ENCODE results near the gene TMEM59.
"Not testable (repeated sequence)": the region's sequence is repeated elsewhere in the genome, so short reads cannot be mapped to it uniquely, and the experiment has no call there.

Gene TMEM59

DNA sequence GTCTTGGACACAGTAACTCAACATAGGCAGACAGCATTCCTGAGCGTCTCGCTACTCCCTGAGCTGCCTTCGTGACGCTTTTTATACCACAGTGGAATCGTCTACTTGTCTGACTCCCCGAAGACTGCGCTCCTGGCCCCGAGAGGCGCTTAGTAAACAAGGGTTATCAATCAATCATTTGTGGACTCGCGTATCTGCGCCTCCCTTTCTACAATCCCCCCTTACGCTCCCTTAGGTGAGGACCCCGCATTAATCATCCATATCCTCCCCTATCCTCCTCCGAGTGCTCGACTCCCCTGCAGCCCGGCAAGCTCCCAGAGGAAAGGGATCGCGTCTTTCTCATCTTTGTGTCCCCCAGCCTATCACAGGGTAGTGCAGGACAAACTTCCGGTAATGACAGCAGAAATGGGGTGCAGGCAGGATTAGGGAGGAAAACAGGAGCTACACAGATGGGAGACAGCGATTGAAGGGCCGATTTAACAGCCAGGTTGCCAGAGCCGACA is 522 bp downstream of the TMEM59 start:
- DNase-seq, result peak; percentile 27

DNA sequence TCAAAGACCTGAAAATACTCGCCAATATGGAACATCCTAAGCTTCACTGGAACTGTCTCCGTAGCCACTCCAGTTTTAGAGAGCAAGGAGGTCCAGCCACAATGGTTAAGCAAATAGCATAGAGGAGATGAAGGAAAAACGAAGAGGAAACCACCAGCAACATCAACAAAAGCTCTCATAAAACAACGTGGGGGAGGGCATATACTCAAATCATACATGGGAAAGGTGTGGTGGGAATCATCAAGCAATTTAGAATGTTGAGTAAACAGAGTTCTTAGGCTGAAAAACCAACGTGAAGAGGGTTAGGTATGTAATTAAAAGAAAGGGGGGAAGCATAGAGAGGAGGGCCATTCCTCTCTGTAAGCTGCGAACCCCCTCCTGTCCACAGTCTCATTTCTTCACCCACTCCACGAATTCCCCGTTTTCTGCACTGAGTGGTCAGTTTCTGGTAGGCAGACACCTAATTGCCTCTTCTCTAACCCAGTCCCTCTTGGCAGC is 1.0 kb downstream of the TMEM59 start:
- no peak for DNase-seq

DNA sequence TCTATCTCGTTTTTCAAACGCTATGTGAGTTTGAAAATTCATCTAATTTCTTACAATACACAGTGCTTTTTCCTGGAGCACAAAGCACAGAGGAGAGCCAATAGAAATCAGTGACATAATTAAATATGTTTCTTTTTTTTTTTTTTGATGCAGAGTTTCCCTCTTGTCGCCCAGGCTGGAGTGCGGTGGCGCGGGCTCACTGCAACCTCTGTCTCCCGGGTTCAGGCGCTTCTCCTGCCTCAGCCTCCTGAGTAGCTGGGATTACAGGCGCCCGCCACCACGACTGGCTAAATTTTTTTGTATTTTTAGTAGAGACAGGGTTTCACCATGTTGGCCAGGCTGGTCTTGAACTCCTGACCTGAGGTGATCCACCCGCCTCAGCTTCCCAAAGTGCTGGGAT is 2.6 kb downstream of the TMEM59 start:
- not testable (repeated sequence) for DNase-seq

- no peak for DNase-seq
These were observed 5.4 kb downstream of the TMEM59 start for GRCh38 chr1:54047384-54048305.

DNA sequence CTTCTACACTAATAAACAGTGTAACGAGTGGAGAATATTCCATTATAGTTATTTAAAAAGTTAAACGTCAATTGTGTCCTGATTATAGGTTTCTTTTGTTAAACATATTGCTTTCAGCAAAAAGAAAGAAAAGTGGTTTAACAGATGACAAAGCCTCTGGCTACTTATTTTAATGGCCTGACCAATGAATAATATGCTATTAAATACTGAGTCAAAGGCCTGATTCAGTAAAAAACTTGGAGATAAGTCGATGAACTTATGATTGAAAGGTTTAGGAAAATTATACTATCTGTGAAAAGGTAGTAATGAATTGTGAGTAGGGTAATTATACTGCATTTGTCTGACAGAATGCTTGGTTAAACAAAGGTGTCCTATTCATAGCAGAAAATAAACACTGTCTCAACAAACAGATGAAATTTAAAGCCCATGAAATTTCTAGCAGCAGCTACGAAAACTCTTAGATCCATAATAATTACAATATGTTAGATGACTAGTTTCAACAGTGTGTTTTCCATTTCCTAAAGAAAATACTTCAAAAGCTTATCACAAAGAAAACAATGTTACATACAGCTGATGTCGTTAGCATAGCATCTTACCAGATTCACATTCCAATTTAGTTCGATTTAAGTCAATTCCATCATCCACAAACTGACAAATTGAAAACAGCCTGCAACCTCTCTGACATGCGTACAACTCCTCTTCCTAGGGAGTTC is 6.2 kb downstream of the TMEM59 start:
- no peak for DNase-seq

DNA sequence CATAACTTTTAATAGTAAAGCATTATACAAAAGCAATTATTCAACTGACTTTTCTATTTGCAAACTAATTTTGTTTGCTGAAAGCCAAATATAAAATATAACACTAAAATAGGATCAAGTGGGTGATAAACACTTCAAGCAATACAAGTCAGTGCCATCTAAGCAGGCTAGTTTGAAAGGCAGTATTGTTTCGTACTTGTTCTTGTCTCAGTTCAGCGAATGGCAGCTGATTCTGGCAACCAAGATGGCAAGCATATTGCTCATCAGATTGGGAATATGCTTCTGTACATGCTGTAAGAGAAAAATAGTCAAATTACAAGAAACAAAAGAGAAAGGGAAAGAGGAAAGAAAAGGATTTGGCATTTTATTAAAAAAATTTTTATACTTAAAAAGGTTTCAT is 7.5 kb downstream of the TMEM59 start:
- DNase-seq, result no peak

DNA sequence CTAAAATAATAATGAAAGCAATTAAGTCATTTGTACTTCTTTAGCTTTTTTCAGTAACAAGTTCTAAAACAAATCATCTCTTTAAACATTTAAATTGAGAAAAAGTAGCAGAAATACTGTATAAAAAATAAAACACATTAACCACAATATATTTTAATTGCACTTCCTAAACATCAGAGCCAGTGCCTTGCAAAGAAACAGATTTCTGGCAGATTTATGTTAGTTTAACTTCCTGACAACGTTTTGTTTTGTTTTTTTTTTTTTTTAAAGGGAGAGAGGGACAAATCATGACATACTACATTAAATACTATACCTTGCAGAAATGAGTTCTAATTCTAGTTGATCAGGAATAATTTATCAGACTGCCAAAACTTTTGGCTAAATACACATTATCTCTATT is 11.2 kb downstream of the TMEM59 start:
- no peak for DNase-seq

GRCh38 chr1:54037476-54037875 is 15.5 kb downstream of the TMEM59 start:
- no peak for DNase-seq

DNA sequence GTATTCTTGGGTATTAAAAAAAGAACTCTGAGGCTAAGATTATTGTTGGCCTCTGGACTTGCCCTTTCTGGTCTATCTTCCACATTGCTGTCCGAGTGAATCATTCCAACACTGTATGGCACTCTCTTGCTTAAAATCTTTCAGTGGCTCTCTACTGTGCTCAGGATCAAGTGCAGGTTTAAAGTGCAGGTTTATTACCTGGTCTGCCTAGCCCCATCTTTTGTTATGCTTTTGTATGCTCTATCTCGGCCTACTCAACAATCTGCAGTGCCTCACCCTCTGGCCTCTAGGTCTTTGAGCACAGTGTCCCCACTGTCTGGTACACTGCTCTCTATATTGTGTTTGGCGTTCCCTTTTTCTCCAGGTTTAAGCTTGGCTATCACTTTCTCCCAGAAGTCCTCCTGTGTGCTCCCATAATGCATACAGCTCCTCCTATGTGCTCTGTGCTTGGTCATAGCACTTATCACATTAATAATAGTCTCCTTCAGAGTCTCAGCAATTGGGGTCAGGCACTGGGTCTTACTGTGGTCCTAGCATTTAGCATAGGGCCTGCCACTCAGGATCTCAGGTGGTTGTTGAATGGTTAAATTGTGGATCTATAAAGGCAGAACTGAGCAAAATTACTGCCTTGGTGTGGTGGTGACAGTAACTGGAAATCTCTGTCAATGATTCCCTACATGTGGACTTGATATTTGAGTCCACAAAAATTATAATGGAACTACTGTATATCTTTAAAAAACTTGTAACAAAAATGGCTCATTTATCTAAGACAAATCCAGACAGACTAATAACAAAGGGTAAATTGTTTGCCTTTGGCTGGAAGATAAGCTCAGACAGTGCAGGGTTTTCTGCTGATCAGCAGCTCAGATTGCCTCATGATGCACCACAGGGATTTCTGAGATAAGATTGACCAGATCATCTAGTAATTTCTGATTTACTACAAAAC is 24.4 kb downstream of the TMEM59 start:
- no peak for DNase-seq

- no peak for DNase-seq
These were observed 25.2 kb downstream of the TMEM59 start for GRCh38 chr1:54027848-54028247.

- not testable (repeated sequence) for DNase-seq
These were observed 28.2 kb downstream of the TMEM59 start for GRCh38 chr1:54024811-54025210.

DNA sequence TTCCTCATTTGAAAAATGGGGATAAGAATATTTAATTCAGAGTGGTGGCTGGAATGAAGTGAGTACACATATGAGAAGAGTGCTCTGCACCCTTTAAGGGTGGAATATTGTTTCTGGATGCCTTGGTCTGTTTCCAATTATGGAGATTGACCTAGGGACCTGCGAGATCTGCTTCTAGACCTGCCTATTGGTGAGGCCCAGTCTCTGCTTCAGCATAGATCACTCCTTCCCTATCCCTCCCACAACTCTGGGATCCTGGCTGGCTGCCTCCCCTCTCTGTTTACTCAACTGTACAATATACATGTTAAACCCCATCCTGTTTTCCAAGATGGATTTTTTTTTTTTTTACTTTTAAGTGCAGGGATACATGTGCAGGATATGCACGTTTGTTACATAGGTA is 28.6 kb downstream of the TMEM59 start:
- no peak for DNase-seq

GRCh38 chr1:54019562-54020176 is 33.3 kb downstream of the TMEM59 start:
- DNase-seq, result not testable (repeated sequence)

DNA sequence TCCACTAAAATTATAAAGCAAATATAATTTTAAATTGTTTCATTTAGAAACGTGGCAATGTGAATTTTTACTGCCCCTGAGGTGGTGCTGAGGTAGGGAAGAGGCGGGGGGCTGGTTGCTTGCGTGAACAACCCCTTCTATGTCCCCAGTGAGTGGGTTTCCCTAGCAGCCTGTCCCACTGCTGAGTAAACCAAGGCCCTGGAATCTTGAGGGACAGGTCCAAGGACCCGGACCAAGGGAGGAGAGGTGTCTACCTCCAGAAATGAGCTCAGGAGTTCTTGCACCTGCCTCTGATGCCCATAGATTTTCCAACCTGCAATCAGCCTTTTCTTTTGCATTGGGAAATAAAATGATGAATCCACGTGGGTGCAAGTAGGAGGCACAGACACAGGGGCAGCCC is 34.4 kb downstream of the TMEM59 start:
- DNase-seq, result no peak

DNA sequence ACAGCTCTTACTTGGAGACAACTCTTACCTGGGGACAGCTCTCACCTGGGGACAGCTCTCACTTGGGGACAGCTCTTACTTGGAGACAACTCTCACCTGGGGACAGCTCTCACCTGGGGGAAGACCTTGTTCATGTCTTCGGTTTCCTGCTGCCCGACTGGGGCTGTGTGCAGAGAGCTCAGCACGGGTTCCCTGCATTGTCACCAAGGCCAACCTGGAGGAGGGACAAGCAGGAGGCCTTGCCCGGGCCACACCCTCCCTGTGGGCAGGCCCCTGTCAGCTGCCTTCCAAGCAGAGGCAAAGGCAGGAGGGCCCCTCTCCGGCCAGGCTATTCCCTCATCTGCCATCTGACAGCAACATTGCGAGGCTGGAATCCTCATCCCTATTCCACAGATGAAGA is 35.0 kb downstream of the TMEM59 start, which contains the start of gene LDLRAD1:
TSS of gene LDLRAD1 (minus strand) at position 208 of the 400 bp plus-strand sequence. CDS start at position 134, 74 bp downstream.
- no peak for DNase-seq

DNA sequence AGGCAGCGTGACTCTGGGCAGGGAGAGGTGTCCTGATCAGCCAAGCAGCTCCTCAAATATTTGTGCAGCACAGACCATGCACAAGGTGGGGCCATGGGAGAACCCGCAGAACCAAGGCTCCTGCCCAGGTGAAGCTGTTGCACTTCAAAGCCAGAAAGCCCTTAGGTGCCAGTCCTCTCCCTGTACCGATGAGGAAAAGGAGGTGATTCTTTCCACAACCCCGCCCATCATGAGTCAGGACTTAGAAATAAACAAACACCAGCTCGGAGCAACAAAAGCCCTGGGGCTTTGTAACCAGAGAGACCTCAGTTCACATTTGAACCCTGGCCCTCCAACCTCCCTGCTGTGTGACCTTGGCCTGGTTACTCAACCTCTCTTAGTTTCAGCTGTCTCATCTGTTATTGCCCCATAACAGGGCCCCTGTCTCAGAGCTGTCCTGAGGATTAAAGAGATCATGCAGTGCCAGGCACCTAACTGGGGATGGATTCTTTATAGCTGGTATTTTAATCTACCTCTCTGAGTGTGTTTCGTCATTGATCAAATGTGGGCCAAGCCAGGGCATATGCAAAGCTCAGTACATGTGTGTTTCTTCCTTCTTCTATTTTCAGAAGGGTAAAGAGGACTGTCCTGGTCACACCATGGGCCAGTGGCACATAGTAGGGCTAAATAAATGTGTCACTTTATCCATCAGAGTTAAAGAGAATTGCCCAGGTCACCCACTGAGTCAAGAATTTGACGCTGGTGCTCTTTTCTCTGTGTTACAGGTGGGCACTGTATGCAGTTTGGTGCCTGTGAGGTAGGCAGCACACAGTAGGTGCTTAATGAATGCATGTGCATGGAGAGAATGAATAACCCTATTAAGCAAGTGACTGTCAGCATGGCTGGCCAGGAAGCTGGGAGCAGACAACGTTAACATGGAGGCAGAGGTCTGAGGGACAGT is 36.4 kb downstream of the TMEM59 start:
- DNase-seq, result no peak

- DNase-seq, result no peak
These were observed 38.9 kb downstream of the TMEM59 start for GRCh38 chr1:54014009-54014629.

GRCh38 chr1:54013393-54014008 is 39.5 kb downstream of the TMEM59 start:
- no peak for DNase-seq

DNA sequence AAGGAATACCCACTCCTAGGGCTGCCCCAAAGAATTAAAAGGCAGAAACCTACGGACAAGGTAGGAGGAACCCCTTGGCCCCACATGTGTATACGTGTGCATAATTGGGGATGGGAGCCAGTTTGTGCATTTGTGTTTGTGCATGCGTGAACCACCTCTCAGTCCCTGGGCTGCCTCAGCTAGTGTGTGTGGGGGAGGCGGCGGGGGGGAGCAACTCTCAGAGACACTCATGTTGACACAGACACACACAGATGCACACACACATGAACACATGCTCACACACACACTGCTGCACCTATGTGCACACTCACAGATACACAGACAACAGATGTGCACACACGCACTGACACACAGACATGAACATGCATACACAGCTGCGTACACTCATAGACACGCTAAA is 40.1 kb downstream of the TMEM59 start:
- DNase-seq, result no peak

- DNase-seq, result no peak
These were observed 41.0 kb downstream of the TMEM59 start for GRCh38 chr1:54012008-54012325.

Measured in CD4-positive, alpha-beta T cell treated with Interleukin-4 for 4 hours (primary cell).